Sigmoid colon (tissue), 4 donors: ENCODE results near the gene ARVCF.

Experiments
- CTCF ChIP-seq, 4 experiments: fragments of 450-650 bp in 3 of 4; fragments of 200-600 bp in 1 of 4; IDR thresholded peaks; one replicate each; pipeline ENCODE4 v1.5.1; 2016 to 2019; ENCODE audit warnings: antibody characterized with exemption in 4 of 4, mild to moderate bottlenecking in 3 of 4, moderate library complexity in 2 of 4
- EP300 ChIP-seq, 4 donors: sonication (generic); formaldehyde crosslinking; IDR thresholded peaks; one replicate each; pipeline ENCODE4 v1.6.1; 2017; ENCODE audit warnings: antibody characterized with exemption in 4 of 4
- POLR2A ChIP-seq, 2 donors: fragments of 450-650 bp; IDR thresholded peaks; one replicate each; pipeline ENCODE4 v1.6.1; 2016; ENCODE audit warnings: antibody characterized with exemption in 2 of 2, mild to moderate bottlenecking in 2 of 2, moderate library complexity in 2 of 2
- POLR2AphosphoS5 ChIP-seq, 4 donors: sonication (generic); formaldehyde crosslinking; IDR thresholded peaks; one replicate each; pipeline ENCODE4 v1.6.1; 2017; ENCODE audit warnings: antibody characterized with exemption in 4 of 4

GRCh38 chr22:20009018-20009491, 7.6 kb downstream of the ARVCF start:
- TF ChIP-seq POLR2A (IDR thresholded peaks at IDR 0.05), result no peak
- TF ChIP-seq CTCF (IDR thresholded peaks at IDR 0.05), result no peak
- no peak for TF ChIP-seq POLR2AphosphoS5 (IDR thresholded peaks at IDR 0.05)
- no peak for TF ChIP-seq EP300 (IDR thresholded peaks at IDR 0.05)
